Inflammatory macrophage (primary cell): Measurements from ENCODE around the gene TANC1.

Experiments used
- DNase-seq, 2 donors: peaks; one replicate each; pipeline ENCODE4 v3.0.0-alpha.2; 2020 to 2022

TANC1 gene

GRCh38 chr2:158996378-158996993, 28.0 kb downstream of the TANC1 start:
- DNase-seq = no peak

DNA sequence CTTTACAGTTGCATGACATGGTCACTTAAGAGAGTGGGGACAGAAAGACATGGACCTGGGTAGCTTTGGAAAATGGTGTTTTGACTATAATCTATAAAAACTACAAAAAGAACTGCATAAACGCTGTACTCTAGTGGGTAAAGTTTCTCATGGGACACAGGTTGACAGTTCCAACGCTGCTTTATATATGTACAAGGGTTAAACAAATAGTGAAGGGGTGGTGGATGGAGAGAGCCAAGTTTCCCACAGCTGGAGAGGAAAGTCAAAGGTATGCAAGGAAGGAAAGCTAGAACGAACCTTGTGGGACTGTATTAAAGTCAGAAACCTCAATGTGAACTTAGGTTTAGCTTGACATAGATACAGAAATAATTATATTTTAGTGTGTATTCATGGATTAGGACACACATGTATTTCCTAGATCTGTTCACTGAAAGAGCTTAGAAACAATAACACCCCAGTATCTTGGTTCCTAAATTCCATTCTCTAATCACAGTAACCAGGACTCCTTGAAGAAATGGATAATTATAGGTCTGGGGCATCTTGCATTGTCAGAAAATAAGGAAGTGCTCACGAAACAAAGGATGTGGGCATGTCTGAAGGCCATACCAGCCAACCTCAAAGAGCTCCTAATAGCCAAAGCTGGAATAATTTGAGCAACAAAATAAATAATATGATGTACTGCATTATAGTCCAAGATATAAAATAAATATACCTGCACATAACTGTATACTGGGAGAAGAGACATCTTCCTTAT, 28.8 kb downstream of the TANC1 start:
- no peak for DNase-seq

GRCh38 chr2:158998551-158999248, 30.3 kb downstream of the TANC1 start:
- DNase-seq = no peak

DNA sequence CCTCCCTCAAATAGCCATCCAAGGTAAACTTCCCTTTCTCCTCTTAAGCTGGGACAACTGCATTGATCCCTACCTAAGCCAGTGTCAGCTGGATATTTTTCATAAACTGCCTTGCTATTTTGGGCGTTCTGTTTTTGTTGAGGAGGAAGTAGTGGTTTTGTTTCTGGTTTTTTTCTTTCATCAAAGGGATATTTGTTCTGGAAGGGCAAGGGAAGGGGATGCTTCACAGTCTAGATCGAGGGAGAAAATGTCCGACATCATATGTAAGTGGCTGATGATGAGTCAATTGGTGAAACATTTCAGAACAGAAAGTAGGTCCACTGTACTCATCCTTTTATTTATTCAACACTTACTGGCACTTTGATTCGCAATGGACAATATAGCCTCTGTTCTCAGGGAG, 31.0 kb downstream of the TANC1 start:
- no peak for DNase-seq

GRCh38 chr2:159000072-159000471, 31.6 kb downstream of the TANC1 start:
- no peak for DNase-seq

- no peak for DNase-seq
Observed at GRCh38 chr2:159002462-159003111, 34.1 kb downstream of the TANC1 start.

GRCh38 chr2:159003555-159003954, 35.1 kb downstream of the TANC1 start:
- no peak for DNase-seq

DNA sequence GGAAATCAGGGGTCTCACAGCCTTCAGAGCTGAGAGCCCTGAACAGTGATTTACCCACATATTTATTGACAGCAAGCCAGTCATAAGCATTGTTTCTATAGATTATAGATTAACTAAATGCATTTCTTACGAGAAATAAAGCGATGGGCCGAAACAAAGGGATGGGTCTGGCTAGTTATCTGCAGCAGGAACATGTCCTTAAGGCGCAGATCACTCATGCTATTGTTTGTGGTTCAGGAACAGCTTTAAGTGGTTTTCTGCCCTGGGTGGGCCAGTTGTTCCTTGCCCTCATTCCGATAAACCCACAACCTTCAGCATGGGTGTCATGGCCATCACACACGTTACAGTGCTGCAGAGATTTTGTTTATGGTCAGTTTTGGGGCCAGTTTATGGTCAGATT, 36.4 kb downstream of the TANC1 start:
- no peak for DNase-seq

- no peak for DNase-seq
Observed at GRCh38 chr2:159009940-159010339, 41.5 kb downstream of the TANC1 start.

DNA sequence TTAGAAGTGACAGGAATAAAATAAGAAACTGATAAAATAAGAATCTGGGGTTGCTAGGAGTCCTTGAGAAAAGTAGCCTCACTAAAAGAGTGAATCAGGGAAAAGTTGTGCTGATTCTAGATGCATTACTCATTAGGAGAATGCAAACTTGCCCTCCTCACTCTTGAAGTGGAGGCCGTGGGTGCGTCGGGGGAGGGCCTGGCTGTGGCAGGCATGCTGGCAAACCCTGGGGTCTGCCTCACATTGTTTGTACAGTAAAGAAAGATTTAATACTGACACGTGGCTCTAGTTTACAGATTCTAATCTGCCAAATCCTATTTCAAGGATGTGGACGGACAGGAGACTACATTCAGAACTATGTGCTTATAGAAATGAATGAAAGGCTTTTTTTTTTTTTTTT, 41.9 kb downstream of the TANC1 start:
- DNase-seq = no peak

GRCh38 chr2:159010963-159011362, 42.5 kb downstream of the TANC1 start:
- no peak for DNase-seq

GRCh38 chr2:159012142-159012541, 43.7 kb downstream of the TANC1 start:
- DNase-seq = no peak

GRCh38 chr2:159013103-159013502, 44.7 kb downstream of the TANC1 start:
- no peak for DNase-seq

- DNase-seq = no peak
Observed at GRCh38 chr2:159015174-159015573, 46.7 kb downstream of the TANC1 start.

- no peak for DNase-seq
Observed at GRCh38 chr2:159015823-159016222, 47.4 kb downstream of the TANC1 start.

GRCh38 chr2:159017837-159018236, 49.4 kb downstream of the TANC1 start:
- DNase-seq = no peak

GRCh38 chr2:159019021-159019420, 50.6 kb downstream of the TANC1 start:
- no peak for DNase-seq

DNA sequence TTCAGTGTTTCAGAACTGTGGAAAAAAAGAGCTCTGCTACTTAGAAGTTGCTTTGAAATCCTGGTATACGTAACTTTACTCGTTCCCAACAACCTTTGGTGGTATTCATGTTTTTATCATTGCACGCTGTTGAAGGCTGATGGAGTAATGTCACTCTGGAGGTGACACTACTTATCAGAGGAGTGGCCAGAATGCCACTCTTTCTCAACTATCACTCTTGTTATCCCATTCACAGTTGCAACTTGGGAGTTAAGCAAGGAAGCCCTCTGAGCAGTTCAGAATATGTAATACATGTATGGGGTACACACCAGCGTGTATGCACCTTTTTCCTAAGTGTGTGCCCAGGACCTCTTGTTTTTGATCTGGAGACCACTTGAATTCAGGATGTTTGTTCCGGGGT, 53.6 kb downstream of the TANC1 start:
- no peak for DNase-seq

DNA sequence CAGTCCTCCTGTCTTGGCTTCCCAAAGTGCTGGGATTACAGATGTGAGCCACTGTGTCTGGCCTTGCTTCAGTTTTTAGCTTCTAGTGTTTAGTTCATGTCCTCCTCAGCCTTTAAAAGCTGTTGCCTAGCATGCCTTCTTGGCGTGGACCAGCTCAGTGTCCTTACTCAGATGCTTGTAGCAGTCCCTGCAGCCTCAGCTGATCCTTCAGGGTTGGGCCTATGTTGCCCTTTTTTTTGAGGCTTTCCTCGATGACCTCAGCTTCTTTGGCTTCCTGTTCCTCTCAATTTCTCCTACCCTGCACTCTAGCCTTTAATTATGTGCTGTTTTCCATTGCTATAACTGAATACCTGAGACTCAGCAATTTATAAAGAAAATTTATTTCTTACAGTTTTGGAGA, 57.7 kb downstream of the TANC1 start:
- DNase-seq = no peak

GRCh38 chr2:159028776-159029175, 60.3 kb downstream of the TANC1 start:
- no peak for DNase-seq

DNA sequence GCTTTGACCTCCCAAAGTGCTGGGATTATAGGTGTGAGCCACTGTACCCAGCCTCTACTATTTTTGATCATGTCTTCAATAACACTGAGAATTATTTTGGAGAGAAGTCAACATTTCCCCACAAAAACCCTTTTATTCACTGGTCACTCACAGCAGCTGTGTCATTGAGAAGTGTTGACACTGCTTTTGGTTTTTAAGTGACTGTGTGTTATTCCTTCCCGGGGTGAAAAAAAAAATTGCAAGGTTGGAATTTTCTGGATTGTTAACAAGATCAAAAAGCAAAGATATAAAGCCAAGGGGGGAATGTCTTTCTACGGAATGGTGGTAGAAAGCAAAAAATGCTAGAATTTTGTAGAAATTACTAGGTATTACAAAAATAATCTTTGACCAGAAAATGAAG, 61.5 kb downstream of the TANC1 start:
- DNase-seq = no peak

GRCh38 chr2:159030674-159031380, 62.4 kb downstream of the TANC1 start:
- DNase-seq = no peak

GRCh38 chr2:159032146-159032545, 63.7 kb downstream of the TANC1 start:
- DNase-seq = no peak
